ENCODE measurements around the gene MPP1.
"Not testable (repeated sequence)": the region's sequence is repeated elsewhere in the genome, so short reads cannot be mapped to it uniquely, and the experiment has no call there.

The MPP1 gene

GRCh38 chrX:154804957-154805695 is at the start of gene MPP1:
Gene MPP1, minus strand, starts transcription at chrX:154805485. Its CDS starts 112 bp downstream, at chrX:154805373.
- Mint-ChIP-seq H3K36me3 (no peaks in the 10 kb centered on the region), H3K4me1 (peaks cover 38% of the 10 kb centered on the region), H3K27me3 (no peaks in the 10 kb centered on the region), H3K9me3 (no peaks in the 10 kb centered on the region), H3K4me3 (peak within 1 kb of the TSS; percentile 81), H3K27ac (peak within 1 kb of the TSS; percentile 23)

- H3K36me3 Mint-ChIP-seq = no peaks in the 10 kb centered on the region
These were observed 45.8 kb upstream of the MPP1 start for GRCh38 chrX:154850957-154851611.

GRCh38 chrX:154840856-154841255 is 35.6 kb upstream of the MPP1 start:
- H3K27ac Mint-ChIP-seq = no peak overlapping the region
- H3K4me1 Mint-ChIP-seq = no peaks in the 10 kb centered on the region
- no peak overlapping the region for H3K4me3 Mint-ChIP-seq
- H3K27me3 Mint-ChIP-seq = no peaks in the 10 kb centered on the region
- no peaks in the 10 kb centered on the region for H3K9me3 Mint-ChIP-seq
- no peaks in the 10 kb centered on the region for H3K36me3 Mint-ChIP-seq

More at GRCh38 chrX:154850957-154851611, 45.8 kb upstream of the MPP1 start:
- H3K4me1 Mint-ChIP-seq = no peaks in the 10 kb centered on the region
- no peaks in the 10 kb centered on the region for H3K9me3 Mint-ChIP-seq
- H3K4me3 Mint-ChIP-seq = no peak overlapping the region
- no peak overlapping the region for H3K27ac Mint-ChIP-seq
- no peaks in the 10 kb centered on the region for H3K27me3 Mint-ChIP-seq

- H3K36me3 Mint-ChIP-seq = no peaks in the 10 kb centered on the region
- H3K4me1 Mint-ChIP-seq = no peaks in the 10 kb centered on the region
- H3K9me3 Mint-ChIP-seq = no peaks in the 10 kb centered on the region
- no peak overlapping the region for H3K27ac Mint-ChIP-seq
- no peaks in the 10 kb centered on the region for H3K27me3 Mint-ChIP-seq
- no peak overlapping the region for H3K4me3 Mint-ChIP-seq
These were observed 30.9 kb upstream of the MPP1 start for GRCh38 chrX:154836163-154836562.

- Mint-ChIP-seq H3K36me3 (no peaks in the 10 kb centered on the region), H3K4me1 (no peaks in the 10 kb centered on the region), H3K9me3 (no peaks in the 10 kb centered on the region), H3K27me3 (no peaks in the 10 kb centered on the region), H3K27ac (no peak within 1 kb of the TSS), H3K4me3 (no peak within 1 kb of the TSS)
These were observed 29.3 kb upstream of the MPP1 start, which contains the start of gene SMIM9 for GRCh38 chrX:154834562-154834961. Gene SMIM9, minus strand, starts transcription at chrX:154834662. Its CDS starts 3,806 bp downstream, at chrX:154830856.

GRCh38 chrX:154833746-154834274 is 28.5 kb upstream of the MPP1 start:
- no peaks in the 10 kb centered on the region for H3K9me3 Mint-ChIP-seq
- H3K27ac Mint-ChIP-seq = no peak overlapping the region
- no peaks in the 10 kb centered on the region for H3K36me3 Mint-ChIP-seq
- H3K4me1 Mint-ChIP-seq = peaks cover 6% of the 10 kb centered on the region
- H3K27me3 Mint-ChIP-seq = no peaks in the 10 kb centered on the region
- no peak overlapping the region for H3K4me3 Mint-ChIP-seq

- Mint-ChIP-seq H3K9me3 (no peaks in the 10 kb centered on the region), H3K4me3 (no peak overlapping the region), H3K27ac (no peak overlapping the region), H3K4me1 (peaks cover 14% of the 10 kb centered on the region), H3K27me3 (no peaks in the 10 kb centered on the region), H3K36me3 (no peaks in the 10 kb centered on the region)
These were observed 24.7 kb upstream of the MPP1 start for GRCh38 chrX:154829926-154830442.

- Mint-ChIP-seq H3K27me3 (no peaks in the 10 kb centered on the region), H3K27ac (no peak overlapping the region), H3K4me3 (no peak overlapping the region), H3K4me1 (peaks cover 14% of the 10 kb centered on the region), H3K9me3 (no peaks in the 10 kb centered on the region), H3K36me3 (no peaks in the 10 kb centered on the region)
These were observed 23.8 kb upstream of the MPP1 start for GRCh38 chrX:154829134-154829533.

- Mint-ChIP-seq H3K9me3 (no peaks in the 10 kb centered on the region), H3K4me3 (no peak overlapping the region), H3K27me3 (no peaks in the 10 kb centered on the region), H3K4me1 (peaks cover 14% of the 10 kb centered on the region), H3K36me3 (no peaks in the 10 kb centered on the region), H3K27ac (no peak overlapping the region)
These were observed 22.7 kb upstream of the MPP1 start for GRCh38 chrX:154828016-154828408.

GRCh38 chrX:154827194-154828015 is 22.1 kb upstream of the MPP1 start:
- H3K4me1 Mint-ChIP-seq = peaks cover 14% of the 10 kb centered on the region
- H3K4me3 Mint-ChIP-seq = no peak overlapping the region
- peak overlapping the region; percentile 46 for H3K27ac Mint-ChIP-seq

GRCh38 chrX:154825586-154825985 is 20.3 kb upstream of the MPP1 start:
- not testable (repeated sequence) for H3K27ac Mint-ChIP-seq, H3K36me3 Mint-ChIP-seq, H3K27me3 Mint-ChIP-seq, H3K9me3 Mint-ChIP-seq, H3K4me3 Mint-ChIP-seq
- peaks cover 14% of the 10 kb centered on the region for H3K4me1 Mint-ChIP-seq

More at GRCh38 chrX:154827194-154828015, 22.1 kb upstream of the MPP1 start:
- H3K9me3 Mint-ChIP-seq = no peaks in the 10 kb centered on the region
- H3K36me3 Mint-ChIP-seq = no peaks in the 10 kb centered on the region
- H3K27me3 Mint-ChIP-seq = no peaks in the 10 kb centered on the region

- Mint-ChIP-seq H3K27me3 (no peaks in the 10 kb centered on the region), H3K36me3 (no peaks in the 10 kb centered on the region), H3K4me3 (no peak overlapping the region), H3K4me1 (peaks cover 14% of the 10 kb centered on the region), H3K27ac (no peak overlapping the region), H3K9me3 (no peaks in the 10 kb centered on the region)
These were observed 19.4 kb upstream of the MPP1 start for GRCh38 chrX:154824638-154825037.

- Mint-ChIP-seq H3K36me3 (no peaks in the 10 kb centered on the region), H3K4me3 (no peak overlapping the region), H3K4me1 (no peaks in the 10 kb centered on the region), H3K27ac (no peak overlapping the region), H3K9me3 (no peaks in the 10 kb centered on the region), H3K27me3 (no peaks in the 10 kb centered on the region)
These were observed 16.7 kb upstream of the MPP1 start for GRCh38 chrX:154822029-154822428.

GRCh38 chrX:154821523-154821922 is 16.2 kb upstream of the MPP1 start:
- H3K27ac Mint-ChIP-seq = no peak overlapping the region
- no peaks in the 10 kb centered on the region for H3K4me1 Mint-ChIP-seq
- no peaks in the 10 kb centered on the region for H3K27me3 Mint-ChIP-seq
- H3K4me3 Mint-ChIP-seq = no peak overlapping the region
- H3K36me3 Mint-ChIP-seq = no peaks in the 10 kb centered on the region
- no peaks in the 10 kb centered on the region for H3K9me3 Mint-ChIP-seq

- Mint-ChIP-seq H3K27ac (no peak overlapping the region), H3K9me3 (no peaks in the 10 kb centered on the region), H3K4me3 (no peak overlapping the region), H3K4me1 (no peaks in the 10 kb centered on the region), H3K27me3 (no peaks in the 10 kb centered on the region), H3K36me3 (no peaks in the 10 kb centered on the region)
These were observed 14.6 kb upstream of the MPP1 start for GRCh38 chrX:154819771-154820341.
